K562 (cell line): ENCODE measurements around the gene ZNF747. TPM values are rescaled to one million over a fixed set of nuclear protein-coding genes. Genes with fewer than 3 reads are reported as not detected.

Experiments used
- CAMTA2 ChIP-seq: fragments of 250-450 bp; sonication (Bioruptor Pico); conservative IDR thresholded peaks from 2 replicates; pipeline ENCODE4 v1.5.1; 2022
- CBFA2T3 ChIP-seq: fragments of 450-650 bp; IDR thresholded peaks from 2 replicates; pipeline ENCODE4 v1.6.1; 2017
- GATA2 ChIP-seq: sonication (generic); formaldehyde crosslinking; IDR thresholded peaks from 2 replicates; pipeline ENCODE4 v1.4.0; 2020; ENCODE audit warnings: mild to moderate bottlenecking, missing genetic modification reagents
- KLF16 ChIP-seq: IDR thresholded peaks from 2 replicates; pipeline ENCODE4 v1.6.1; 2016; ENCODE audit warnings: antibody characterized with exemption
- NFE2 ChIP-seq: IDR thresholded peaks from 2 replicates; pipeline ENCODE4 v1.6.1; 2014; ENCODE audit warnings: antibody characterized with exemption, low read depth
- PCBP2 ChIP-seq: fragments of 200-400 bp; formaldehyde crosslinking; IDR thresholded peaks from 2 replicates; pipeline ENCODE4 v1.6.1; 2018; ENCODE audit warnings: low read length, low read depth, mild to moderate bottlenecking, moderate library complexity; ENCODE audit not compliant: poor library complexity, severe bottlenecking
- RAD21 ChIP-seq, 2 experiments: fragments of 250-450 bp in 1 of 2; fragments of 450-650 bp in 1 of 2; sonication (Bioruptor Pico) in 1 of 2; formaldehyde crosslinking in 1 of 2; IDR thresholded peaks in 1 of 2; conservative IDR thresholded peaks in 1 of 2; 2 replicates each; pipeline versions ENCODE4 v1.4.0 to v1.8.0; 2020 to 2022; ENCODE audit warnings: mild to moderate bottlenecking in 2 of 2, moderate library complexity in 1 of 2
- RFX5 ChIP-seq: IDR thresholded peaks from 2 replicates; pipeline ENCODE4 v1.6.1; 2011; ENCODE audit warnings: low read depth, mild to moderate bottlenecking, improper control_type of control experiment, low read length
- RHOXF2B ChIP-seq: fragments of 250-450 bp; sonication (Bioruptor Pico); conservative IDR thresholded peaks from 2 replicates; pipeline ENCODE4 v1.5.1; 2021
- SAFB2 ChIP-seq: fragments of 200-400 bp; formaldehyde crosslinking; IDR thresholded peaks from 2 replicates; pipeline ENCODE4 v1.6.1; 2018; ENCODE audit warnings: borderline replicate concordance, low read length, low read depth, moderate library complexity; ENCODE audit not compliant: severe bottlenecking
- ZBTB17 ChIP-seq: fragments of 450-650 bp; formaldehyde crosslinking; IDR thresholded peaks from 2 replicates; pipeline ENCODE4 v1.4.0; 2020; ENCODE audit warnings: mild to moderate bottlenecking
- ZKSCAN3 ChIP-seq: fragments of 250-450 bp; sonication (Bioruptor Pico); IDR thresholded peaks from 2 replicates; pipeline ENCODE4 v1.4.0; 2020
- ZNF121 ChIP-seq: sonication (generic); formaldehyde crosslinking; conservative IDR thresholded peaks from 2 replicates; pipeline ENCODE4 v1.8.0; 2022; ENCODE audit warnings: missing genetic modification reagents
- ZNF175 ChIP-seq: fragments of 200-800 bp; sonication (Bioruptor generic); IDR thresholded peaks from 2 replicates; pipeline ENCODE4 v1.6.1; 2016; ENCODE audit warnings: low read depth, mild to moderate bottlenecking, missing genetic modification characterization, missing compliant biosample characterization
- ZNF444 ChIP-seq: fragments of 250-450 bp; sonication (Bioruptor Pico); IDR thresholded peaks from 2 replicates; pipeline ENCODE4 v1.4.0; 2020; ENCODE audit warnings: mild to moderate bottlenecking, moderate library complexity
- polyA plus RNA-seq, 8 experiments: library from polyadenylated mRNA; depleted of rRNA in 4 of 8; stranded (reverse) in 5 of 8; unstranded in 3 of 8; fragments of >200 nt; fragmentation: Nextera tagmentation in 2 of 8; fragmentation: Illumina TruSeq in 1 of 8; extraction: Ambion mirVana in 2 of 8; extraction: Trizol in 1 of 8; gene quantifications; 2 replicates each; pipeline versions ENCODE4 v1.2.1 to v1.2.3, GENCODE V29; 2011 to 2014; ENCODE audit warnings: inconsistent platforms in 1 of 8, missing spikeins in 1 of 8
- total RNA-seq, 7 experiments: library from RNA; depleted of rRNA in 6 of 7; stranded (reverse); fragments of >200 nt in 6 of 7; fragmentation: Illumina TruSeq in 2 of 7; extraction: Trizol in 2 of 7; gene quantifications; 2 replicates each; pipeline versions ENCODE4 v1.2.1 to v1.2.3, GENCODE V29; 2011 to 2021; ENCODE audit warnings: low replicate concordance in 1 of 7
- TF ChIP-seq, protein P1 (sequence below): fragments of 250-450 bp; sonication (Bioruptor Pico); IDR thresholded peaks from 2 replicates; pipeline ENCODE4 v1.6.1; 2021; ENCODE audit warnings: mild to moderate bottlenecking
- TF ChIP-seq, protein P2 (sequence below): sonication (generic); IDR thresholded peaks from 2 replicates; pipeline ENCODE4 v1.6.1; 2016

ZNF747 gene
- total and polyA plus RNA-seq, 9 of the 15 experiments (the other 6 are each of a cell fraction or from before 2014, with no cell fraction given): 0.14 to 3.3 (median 1.5) TPM

DNA sequence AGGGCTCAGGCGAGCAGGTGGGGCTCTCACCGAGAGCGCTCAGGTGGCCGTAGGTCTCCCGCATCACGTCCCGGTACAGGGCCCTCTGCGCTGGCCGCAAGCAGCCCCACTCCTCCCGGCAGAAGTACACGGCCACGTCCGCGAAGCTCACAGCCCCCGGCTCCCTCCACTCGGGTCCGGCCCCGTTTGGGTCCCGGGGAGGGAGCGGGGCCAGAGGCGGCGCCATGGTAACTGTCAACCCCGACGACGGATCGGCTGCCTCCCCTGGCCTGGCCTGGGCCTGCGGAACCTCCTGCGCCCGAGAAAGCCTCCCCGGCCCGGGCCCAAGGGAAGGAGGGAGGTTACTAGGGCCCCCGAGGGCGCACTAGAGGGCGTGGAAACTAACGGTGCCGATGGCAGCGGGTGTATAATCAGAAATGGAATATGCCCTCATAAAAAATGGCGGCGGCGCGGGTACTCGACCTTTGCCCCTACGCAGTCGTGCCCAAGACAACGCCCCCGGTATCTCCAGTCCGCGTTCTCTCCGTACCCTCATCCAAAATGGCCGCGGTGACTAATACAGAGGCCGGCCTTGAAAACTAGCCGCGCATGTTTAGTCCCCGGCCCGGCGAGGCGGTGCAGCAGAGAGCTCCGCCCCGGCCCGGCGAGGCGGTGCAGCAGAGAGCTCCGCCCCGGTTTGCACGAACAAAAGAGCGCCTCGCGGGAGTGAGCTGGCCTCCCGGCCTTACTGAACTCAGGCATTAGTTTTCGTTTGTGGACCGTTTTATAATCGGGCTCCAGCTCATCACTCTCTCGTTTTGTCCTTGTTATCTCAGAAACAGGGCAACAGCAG is 23.5 kb upstream of the ZNF747 start, which contains the start of gene ZNF764 (continued):
- TF ChIP-seq RAD21 (CRISPR knock-in tag; conservative IDR thresholded peaks at IDR 0.05 in 1 of 2, IDR thresholded peaks at IDR 0.05 in 1 of 2) (0 out of 4 replicates have a peak, but pooled peaks have one; percentile 0 to 4), ZNF444 (CRISPR knock-in tag) (no peak), RFX5 (no peak), ZKSCAN3 (CRISPR knock-in tag) (no peak), ZNF175 (CRISPR knock-in tag) (no peak; the same call in 1 of the 2 replicates), SAFB2 (no peak), NFE2 (no peak), ZNF121 (CRISPR knock-in tag) (no peak), CBFA2T3 (no peak; the same call in 1 of the 2 replicates), RHOXF2B (CRISPR knock-in tag) (no peak), KLF16 (no peak), ZBTB17 (CRISPR knock-in tag) (peak; percentile 80), CAMTA2 (no peak), GATA2 (no peak), PCBP2 (no peak)
- TF ChIP-seq, protein P1, sequence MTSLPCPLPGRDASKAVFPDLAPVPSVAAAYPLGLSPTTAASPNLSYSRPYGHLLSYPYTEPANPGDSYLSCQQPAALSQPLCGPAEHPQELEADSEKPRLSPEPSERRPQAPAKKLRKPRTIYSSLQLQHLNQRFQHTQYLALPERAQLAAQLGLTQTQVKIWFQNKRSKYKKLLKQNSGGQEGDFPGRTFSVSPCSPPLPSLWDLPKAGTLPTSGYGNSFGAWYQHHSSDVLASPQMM (CRISPR knock-in tag): no peak
- TF ChIP-seq, protein P2, sequence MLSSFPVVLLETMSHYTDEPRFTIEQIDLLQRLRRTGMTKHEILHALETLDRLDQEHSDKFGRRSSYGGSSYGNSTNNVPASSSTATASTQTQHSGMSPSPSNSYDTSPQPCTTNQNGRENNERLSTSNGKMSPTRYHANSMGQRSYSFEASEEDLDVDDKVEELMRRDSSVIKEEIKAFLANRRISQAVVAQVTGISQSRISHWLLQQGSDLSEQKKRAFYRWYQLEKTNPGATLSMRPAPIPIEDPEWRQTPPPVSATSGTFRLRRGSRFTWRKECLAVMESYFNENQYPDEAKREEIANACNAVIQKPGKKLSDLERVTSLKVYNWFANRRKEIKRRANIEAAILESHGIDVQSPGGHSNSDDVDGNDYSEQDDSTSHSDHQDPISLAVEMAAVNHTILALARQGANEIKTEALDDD: peak; percentile 85
